ENCODE measurements around the gene CCR7. TPM values are rescaled to one million over a fixed set of nuclear protein-coding genes. Genes with fewer than 3 reads are reported as not detected.
A peak's percentile ranks its signal among the peaks of the same experiment; 100 is the strongest.

Gene CCR7
- polyA plus RNA-seq, 2 of the 4 experiments (the other 2 are of a cell fraction) = 0.84 to 1.4 TPM

DNA sequence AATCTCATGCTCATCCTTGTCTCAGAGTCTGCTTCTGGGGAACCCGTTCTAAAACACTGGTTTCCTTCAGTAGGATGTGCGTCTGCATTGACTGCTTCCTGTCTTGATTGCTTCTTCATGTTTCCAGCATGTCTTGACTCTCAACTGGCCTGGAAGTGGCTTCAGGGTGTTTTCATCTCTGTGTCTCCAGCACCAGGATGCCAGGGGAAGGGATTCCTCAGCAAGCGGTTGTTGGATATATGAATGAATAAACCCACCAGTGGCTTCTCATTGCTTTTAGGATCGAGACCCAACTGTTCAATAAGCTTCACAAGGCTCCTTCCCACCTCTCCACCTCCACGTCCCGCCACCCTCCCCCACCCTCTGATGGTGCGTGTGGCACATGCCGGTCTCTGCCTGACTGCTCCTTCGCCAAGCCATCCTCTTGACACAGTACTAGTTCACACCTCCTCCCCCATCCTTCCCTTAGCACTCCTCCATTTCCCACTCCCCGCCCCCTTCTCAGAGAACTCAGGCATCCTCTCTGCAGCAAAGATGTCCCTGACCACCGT, 49.7 kb downstream of the CCR7 start:
- 95% methylated on average over 10 of the region's 11 CpGs for WGBS (ENCODE audit: missing lambda C conversion rate)
- DNase-seq (ENCODE audit: low read depth in 1 of 2, low spot score in 1 of 2) (no peak), FAIRE-seq (no peak), ATAC-seq (no peak)
- peak overlapping the region; percentile 97 to 99 for H3K27ac ChIP-seq
- H3K4me3 ChIP-seq = no peak overlapping the region
- TF ChIP-seq RFX5 (IDR thresholded peaks at IDR 0.05) (no peak), TP53 (CRISPR knock-in tag; IDR thresholded peaks at IDR 0.05) (no peak), EHF (CRISPR knock-in tag; IDR thresholded peaks at IDR 0.05) (no peak), GATA3 (IDR thresholded peaks at IDR 0.05; ENCODE audit: borderline replicate concordance) (no peak), ZFP36 (IDR thresholded peaks at IDR 0.05; ENCODE audit: borderline replicate concordance, partially characterized antibody) (no peak), HEYL (CRISPR knock-in tag; IDR thresholded peaks at IDR 0.05) (no peak), CHD4 (IDR thresholded peaks at IDR 0.05; ENCODE audit: borderline replicate concordance) (no peak), RAD21 (conservative IDR thresholded peaks at IDR 0.05 in 1 of 2, IDR thresholded peaks at IDR 0.05 in 1 of 2) (no peak), USF2 (IDR thresholded peaks at IDR 0.05) (no peak), HMGXB4 (CRISPR knock-in tag; IDR thresholded peaks at IDR 0.05; ENCODE audit: borderline replicate concordance) (no peak), CEBPB (IDR thresholded peaks at IDR 0.05) (no peak), FOSB (CRISPR knock-in tag; IDR thresholded peaks at IDR 0.05) (no peak), SMC3 (IDR thresholded peaks at IDR 0.05) (no peak), ZC3H11A (IDR thresholded peaks at IDR 0.05) (no peak), FOSL2 (IDR thresholded peaks at IDR 0.05) (no peak), FOSL2 (CRISPR knock-in tag; IDR thresholded peaks at IDR 0.05) (no peak), PHF8 (IDR thresholded peaks at IDR 0.05; ENCODE audit: borderline replicate concordance, low read depth) (no peak), FOXS1 (CRISPR knock-in tag; IDR thresholded peaks at IDR 0.05) (no peak), ESRRA (IDR thresholded peaks at IDR 0.05; ENCODE audit: borderline replicate concordance, low read length) (no peak)
- TF ChIP-seq, protein P1, sequence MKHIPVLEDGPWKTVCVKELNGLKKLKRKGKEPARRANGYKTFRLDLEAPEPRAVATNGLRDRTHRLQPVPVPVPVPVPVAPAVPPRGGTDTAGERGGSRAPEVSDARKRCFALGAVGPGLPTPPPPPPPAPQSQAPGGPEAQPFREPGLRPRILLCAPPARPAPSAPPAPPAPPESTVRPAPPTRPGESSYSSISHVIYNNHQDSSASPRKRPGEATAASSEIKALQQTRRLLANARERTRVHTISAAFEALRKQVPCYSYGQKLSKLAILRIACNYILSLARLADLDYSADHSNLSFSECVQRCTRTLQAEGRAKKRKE (CRISPR knock-in tag; IDR thresholded peaks at IDR 0.05; ENCODE audit: low read depth) = no peak
- ChIA-PET CTCF (interaction anchor here (1.3 to 2.2 kb wide), 2 partner anchors 18 to 22 kb away, joined by 4 to 6 read pairs; no protein-coding TSS in a partner anchor), POLR2A (interaction anchor here (0.6 kb wide), 1 partner anchor 29 kb away, joined by 4 read pairs; no protein-coding TSS in a partner anchor)
- H3K4me1 ChIP-seq = peaks cover 74% of the 10 kb centered on the region
- no peak overlapping the region for H3K4me2 ChIP-seq
- H3K9me3 ChIP-seq = no peaks in the 10 kb centered on the region

DNA sequence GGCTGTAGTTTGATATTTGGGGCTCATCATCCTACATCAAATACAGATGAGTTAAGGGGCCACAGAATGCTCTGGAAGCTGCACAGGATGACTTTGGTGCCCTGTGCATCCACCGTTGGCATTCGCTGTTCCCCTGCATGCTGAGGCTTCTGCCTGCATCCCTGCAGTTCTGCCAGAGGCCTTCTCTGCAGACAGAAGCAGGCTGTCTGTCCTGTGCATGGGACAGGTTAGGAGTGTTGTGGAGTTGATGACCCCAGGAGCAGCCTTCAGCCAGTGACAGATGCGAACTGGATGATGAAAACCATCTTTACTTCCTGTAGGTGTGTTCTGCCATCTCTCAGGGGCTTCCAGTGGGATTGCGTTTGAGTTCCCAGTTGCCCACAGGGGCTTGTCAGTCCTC, 50.3 kb downstream of the CCR7 start:
- ATAC-seq = no peak
- H3K9me3 ChIP-seq = no peaks in the 10 kb centered on the region
- TF ChIP-seq, protein P2, sequence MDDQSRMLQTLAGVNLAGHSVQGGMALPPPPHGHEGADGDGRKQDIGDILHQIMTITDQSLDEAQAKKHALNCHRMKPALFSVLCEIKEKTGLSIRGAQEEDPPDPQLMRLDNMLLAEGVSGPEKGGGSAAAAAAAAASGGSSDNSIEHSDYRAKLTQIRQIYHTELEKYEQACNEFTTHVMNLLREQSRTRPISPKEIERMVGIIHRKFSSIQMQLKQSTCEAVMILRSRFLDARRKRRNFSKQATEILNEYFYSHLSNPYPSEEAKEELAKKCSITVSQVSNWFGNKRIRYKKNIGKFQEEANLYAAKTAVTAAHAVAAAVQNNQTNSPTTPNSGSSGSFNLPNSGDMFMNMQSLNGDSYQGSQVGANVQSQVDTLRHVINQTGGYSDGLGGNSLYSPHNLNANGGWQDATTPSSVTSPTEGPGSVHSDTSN (IDR thresholded peaks at IDR 0.05) = no peak
- no peak for TF ChIP-seq TFCP2L1 (CRISPR knock-in tag; IDR thresholded peaks at IDR 0.05)
- TF ChIP-seq, protein P3, sequence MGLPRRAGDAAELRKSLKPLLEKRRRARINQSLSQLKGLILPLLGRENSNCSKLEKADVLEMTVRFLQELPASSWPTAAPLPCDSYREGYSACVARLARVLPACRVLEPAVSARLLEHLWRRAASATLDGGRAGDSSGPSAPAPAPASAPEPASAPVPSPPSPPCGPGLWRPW (IDR thresholded peaks at IDR 0.05) = no peak
- no peak for TF ChIP-seq MAFK (IDR thresholded peaks at IDR 0.05; ENCODE audit: partially characterized antibody)
- TF ChIP-seq KDM5A (IDR thresholded peaks at IDR 0.05) = no peak
- no peak for TF ChIP-seq RFX5 (IDR thresholded peaks at IDR 0.05)
- no peak for TF ChIP-seq FOXS1 (CRISPR knock-in tag; IDR thresholded peaks at IDR 0.05)
- TF ChIP-seq, protein P1 (CRISPR knock-in tag; IDR thresholded peaks at IDR 0.05; ENCODE audit: low read depth) = no peak
- no peak for TF ChIP-seq HOXB13 (CRISPR knock-in tag; IDR thresholded peaks at IDR 0.05; ENCODE audit: low read depth)
- no peak for TF ChIP-seq BHLHE40 (IDR thresholded peaks at IDR 0.05; ENCODE audit: low read depth, low read length)
- no peak for TF ChIP-seq PHF8 (IDR thresholded peaks at IDR 0.05; ENCODE audit: borderline replicate concordance, low read depth)
- no peak for TF ChIP-seq HOXA7 (CRISPR knock-in tag; IDR thresholded peaks at IDR 0.05)
- TF ChIP-seq EHMT2 (IDR thresholded peaks at IDR 0.05; ENCODE audit: low read depth) = no peak
- no peak for TF ChIP-seq RNF2 (IDR thresholded peaks at IDR 0.05; ENCODE audit: borderline replicate concordance, low read depth)
- no peak for TF ChIP-seq CEBPB (IDR thresholded peaks at IDR 0.05)
- no peak for TF ChIP-seq USF2 (IDR thresholded peaks at IDR 0.05)
- ChIA-PET CTCF (interaction anchor here (1.0 to 5.5 kb wide), 7 partner anchors 14 to 45 kb away, joined by 3 to 36 read pairs (median 6); no protein-coding TSS in a partner anchor), POLR2A (no interaction called here)
- FAIRE-seq = no peak
- H3K4me2 ChIP-seq = no peak overlapping the region
- 94% methylated on average over 4 of the region's 4 CpGs for WGBS (ENCODE audit: missing lambda C conversion rate)
- DNase-seq (ENCODE audit: low read depth in 1 of 2, low spot score in 1 of 2) = no peak
- H3K4me3 ChIP-seq = no peak overlapping the region
- H3K4me1 ChIP-seq = peaks cover 74% of the 10 kb centered on the region
- peak overlapping the region; percentile 97 to 99 for H3K27ac ChIP-seq
